AG09309 (cell line): ENCODE measurements around the gene ATP2A3.

Experiments used
- DNase-seq: peaks from one replicate; pipeline ENCODE4 v3.0.0-alpha.2; 2010; ENCODE audit warnings: low read depth
- H3K4me3 ChIP-seq: 2 replicates; pipeline ENCODE4 v1.5.1; 2011; ENCODE audit warnings: mild to moderate bottlenecking, low read depth, low read length, moderate library complexity; ENCODE audit not compliant: control insufficient read depth
- CTCF ChIP-seq: IDR thresholded peaks from 2 replicates; pipeline ENCODE4 v1.5.1; 2011; ENCODE audit warnings: mild to moderate bottlenecking, low read depth, low read length, inconsistent platforms; ENCODE audit not compliant: insufficient read depth, control insufficient read depth; ENCODE audit errors: missing control alignments

Gene ATP2A3

GRCh38 chr17:3955673-3955988 is 8.6 kb downstream of the ATP2A3 start:
- no peak for DNase-seq
- no peak overlapping the region for H3K4me3 ChIP-seq
- no peak for TF ChIP-seq CTCF

GRCh38 chr17:3954976-3955672 is 9.1 kb downstream of the ATP2A3 start:
- DNase-seq = no peak
- no peak overlapping the region for H3K4me3 ChIP-seq
- no peak for TF ChIP-seq CTCF

GRCh38 chr17:3954086-3954485 is 10.2 kb downstream of the ATP2A3 start:
- no peak overlapping the region for H3K4me3 ChIP-seq
- no peak for DNase-seq
- no peak for TF ChIP-seq CTCF

- no peak for TF ChIP-seq CTCF
- no peak overlapping the region for H3K4me3 ChIP-seq
- DNase-seq = no peak
These were observed 10.7 kb downstream of the ATP2A3 start for GRCh38 chr17:3953542-3953941.

GRCh38 chr17:3952186-3952585 is 12.1 kb downstream of the ATP2A3 start:
- DNase-seq = no peak
- no peak for TF ChIP-seq CTCF
- no peak overlapping the region for H3K4me3 ChIP-seq

- TF ChIP-seq CTCF = no peak
- no peak overlapping the region for H3K4me3 ChIP-seq
- DNase-seq = no peak
These were observed 12.8 kb downstream of the ATP2A3 start for GRCh38 chr17:3951420-3951819.

GRCh38 chr17:3951003-3951402 is 13.2 kb downstream of the ATP2A3 start:
- DNase-seq = no peak
- H3K4me3 ChIP-seq = no peak overlapping the region
- TF ChIP-seq CTCF = no peak
